ENCODE data around the gene FAM13A.

- TF ChIP-seq CTCF (IDR thresholded peaks at IDR 0.05): no peak
- no peak for TF ChIP-seq POLR2A (IDR thresholded peaks at IDR 0.05)
Measured at GRCh38 chr4:88910101-88910500, 146.9 kb downstream of the FAM13A start.

Measured in heart left ventricle (tissue), 13 donors.